WTC11 (cell line): Measurements from ENCODE around the gene ASCL3. TPM values are rescaled to one million over a fixed set of nuclear protein-coding genes. Genes with fewer than 3 reads are reported as not detected.

Experiments used
- ATAC-seq: fragments of 200-7000 bp; cut with Tn5 transposase; 2 replicates; pipeline ENCODE4 v1.10.0; 2021; ENCODE audit warnings: mild to moderate bottlenecking, moderate library complexity
- CTCF ChIA-PET: fragments of 300-600 bp; sonication (Branson Sonifier 250); formaldehyde crosslinking; loops from one replicate; lab custom pipeline; 2021; ENCODE audit warnings: antibody characterized with exemption; lab: Charles Lee
- POLR2A ChIA-PET: fragments of 350-600 bp; sonication (Branson Sonifier 250); formaldehyde crosslinking; loops from one replicate; lab custom pipeline; 2021; ENCODE audit warnings: antibody characterized with exemption; lab: Charles Lee
- DNase-seq: peaks from one replicate; pipeline ENCODE4 v3.0.0; 2021; ENCODE audit warnings: low spot score
- H3K27ac Mint-ChIP-seq: 2 replicates; pipeline ENCODE4 v1.8.0; 2021; ENCODE audit warnings: mixed read lengths
- H3K27me3 Mint-ChIP-seq: 2 replicates; pipeline ENCODE4 v1.8.0; 2021; ENCODE audit warnings: low read depth, mild to moderate bottlenecking, moderate library complexity, mixed read lengths
- H3K36me3 Mint-ChIP-seq: 2 replicates; pipeline ENCODE4 v1.8.0; 2021; ENCODE audit warnings: mixed read lengths
- H3K4me1 Mint-ChIP-seq: 2 replicates; pipeline ENCODE4 v1.8.0; 2022; ENCODE audit warnings: mixed read lengths
- H3K4me3 Mint-ChIP-seq: 2 replicates; pipeline ENCODE4 v1.8.0; 2021; ENCODE audit warnings: mild to moderate bottlenecking, moderate library complexity, mixed read lengths
- H3K9me3 Mint-ChIP-seq: 2 replicates; pipeline ENCODE4 v1.8.0; 2021; ENCODE audit warnings: mixed read lengths
- ATF1 ChIP-seq: sonication (generic); formaldehyde crosslinking; IDR thresholded peaks from 2 replicates; pipeline ENCODE4 v1.8.1; 2023; ENCODE audit warnings: mild to moderate bottlenecking, moderate library complexity, missing genetic modification reagents
- ATF3 ChIP-seq: sonication (generic); formaldehyde crosslinking; conservative IDR thresholded peaks from 2 replicates; pipeline ENCODE4 v1.8.1; 2022; ENCODE audit warnings: mild to moderate bottlenecking, missing genetic modification reagents
- ELF4 ChIP-seq: sonication (generic); formaldehyde crosslinking; IDR thresholded peaks from 2 replicates; pipeline ENCODE4 v1.8.1; 2022; ENCODE audit warnings: low read depth, mild to moderate bottlenecking, moderate library complexity, missing genetic modification reagents
- GABPB1 ChIP-seq: sonication (generic); formaldehyde crosslinking; IDR thresholded peaks from 2 replicates; pipeline ENCODE4 v1.8.1; 2023; ENCODE audit warnings: mild to moderate bottlenecking, missing genetic modification reagents
- GRHL2 ChIP-seq: fragments of 250-450 bp; sonication (Bioruptor Pico); IDR thresholded peaks from 2 replicates; pipeline ENCODE4 v1.8.0; 2022; ENCODE audit warnings: mild to moderate bottlenecking, moderate library complexity; ENCODE audit not compliant: insufficient replicate concordance, severe bottlenecking
- HMGA2 ChIP-seq: fragments of 250-450 bp; sonication (Bioruptor Pico); IDR thresholded peaks from 2 replicates; pipeline ENCODE4 v1.4.0; 2021; ENCODE audit warnings: mild to moderate bottlenecking, moderate library complexity
- MAX ChIP-seq: sonication (generic); formaldehyde crosslinking; IDR thresholded peaks from 2 replicates; pipeline ENCODE4 v1.8.0; 2022; ENCODE audit warnings: mild to moderate bottlenecking, missing genetic modification reagents
- MXD4 ChIP-seq: fragments of 250-450 bp; sonication (Bioruptor Pico); IDR thresholded peaks from 2 replicates; pipeline ENCODE4 v1.8.0; 2021; ENCODE audit warnings: mild to moderate bottlenecking, moderate library complexity, borderline replicate concordance
- MYBL2 ChIP-seq: sonication (generic); formaldehyde crosslinking; IDR thresholded peaks from 2 replicates; pipeline ENCODE4 v1.8.1; 2023; ENCODE audit warnings: mild to moderate bottlenecking, moderate library complexity, missing genetic modification reagents
- NFYB ChIP-seq: sonication (generic); formaldehyde crosslinking; conservative IDR thresholded peaks from 2 replicates; pipeline ENCODE4 v1.8.0; 2022; ENCODE audit warnings: low read depth, missing genetic modification reagents
- NR3C1 ChIP-seq: sonication (generic); formaldehyde crosslinking; conservative IDR thresholded peaks from 2 replicates; pipeline ENCODE4 v1.8.1; 2023; ENCODE audit warnings: low read depth, mild to moderate bottlenecking, missing genetic modification reagents
- SMAD4 ChIP-seq: sonication (generic); formaldehyde crosslinking; IDR thresholded peaks from 2 replicates; pipeline ENCODE4 v1.8.0; 2022; ENCODE audit warnings: mild to moderate bottlenecking, missing genetic modification reagents
- STAT6 ChIP-seq: sonication (generic); formaldehyde crosslinking; conservative IDR thresholded peaks from 2 replicates; pipeline ENCODE4 v1.8.1; 2023; ENCODE audit warnings: mild to moderate bottlenecking, low read depth, missing genetic modification reagents, moderate library complexity
- TEAD4 ChIP-seq: sonication (generic); formaldehyde crosslinking; IDR thresholded peaks from 2 replicates; pipeline ENCODE4 v1.8.0; 2022; ENCODE audit warnings: mild to moderate bottlenecking, missing genetic modification reagents
- TP53 ChIP-seq: sonication (generic); formaldehyde crosslinking; IDR thresholded peaks from 2 replicates; pipeline ENCODE4 v1.8.1; 2023; ENCODE audit warnings: mild to moderate bottlenecking, missing genetic modification reagents
- ZNF219 ChIP-seq: sonication (generic); formaldehyde crosslinking; IDR thresholded peaks from 2 replicates; pipeline ENCODE4 v1.8.0; 2023; ENCODE audit warnings: missing genetic modification reagents, mild to moderate bottlenecking, borderline replicate concordance
- ZNF512 ChIP-seq: sonication (generic); formaldehyde crosslinking; IDR thresholded peaks from 2 replicates; pipeline ENCODE4 v1.8.1; 2022; ENCODE audit warnings: missing genetic modification reagents, borderline replicate concordance
- total RNA-seq: library from RNA; stranded (reverse); gene quantifications from 3 replicates; pipeline ENCODE4 v1.2.3, GENCODE V29; 2021

The ASCL3 gene
- total RNA-seq, 1 experiment from 2014 or later = not detected

- TF ChIP-seq STAT6 (CRISPR knock-in tag) (no peak), GABPB1 (CRISPR knock-in tag) (no peak), SMAD4 (CRISPR knock-in tag) (no peak), MAX (CRISPR knock-in tag) (no peak), ATF1 (CRISPR knock-in tag) (no peak)
- TF ChIP-seq, all 79 proteins: peak for 0
These were observed 4.6 kb upstream of the ASCL3 start (continued) for GRCh38 chr11:8947230-8947943.

GRCh38 chr11:8941341-8942103 lies 1.3 kb downstream of the ASCL3 start:
- no peaks in the 10 kb centered on the region for H3K27me3 Mint-ChIP-seq
- no peak overlapping the region for H3K4me3 Mint-ChIP-seq
- ATAC-seq = no peak
- no peak for TF ChIP-seq ATF3 (CRISPR knock-in tag)
- no peak for TF ChIP-seq ELF4 (CRISPR knock-in tag)
- TF ChIP-seq ZNF219 (CRISPR knock-in tag) = no peak
- no peak for TF ChIP-seq NFYB (CRISPR knock-in tag)
- TF ChIP-seq ZNF512 (CRISPR knock-in tag) = no peak
- TF ChIP-seq NR3C1 = no peak
- TF ChIP-seq HMGA2 (CRISPR knock-in tag) = no peak
- no peak for TF ChIP-seq GRHL2 (CRISPR knock-in tag)
- no peak for TF ChIP-seq TP53
- no peak for TF ChIP-seq MYBL2 (CRISPR knock-in tag)
- no peak for TF ChIP-seq MXD4 (CRISPR knock-in tag)
- no peak for TF ChIP-seq TEAD4 (CRISPR knock-in tag)
- ChIA-PET CTCF (interaction anchor here (0.8 to 1.4 kb wide), 4 partner anchors 8 to 27 kb away, joined by 3 to 6 read pairs (median 4); partner anchors contain the start of gene C11orf16), POLR2A (interaction anchor here (0.5 kb wide), 1 partner anchor 38 kb away, joined by 7 read pairs; no protein-coding TSS in a partner anchor)
- no peaks in the 10 kb centered on the region for H3K4me1 Mint-ChIP-seq
- H3K27ac Mint-ChIP-seq = no peak overlapping the region
- no peaks in the 10 kb centered on the region for H3K36me3 Mint-ChIP-seq
- no peak for DNase-seq
- H3K9me3 Mint-ChIP-seq = peaks cover 11% of the 10 kb centered on the region

- Mint-ChIP-seq H3K27ac (no peak overlapping the region), H3K4me3 (no peak overlapping the region), H3K36me3 (no peaks in the 10 kb centered on the region), H3K9me3 (no peaks in the 10 kb centered on the region), H3K4me1 (peaks cover 18% of the 10 kb centered on the region), H3K27me3 (no peaks in the 10 kb centered on the region)
- ATAC-seq (no peak), DNase-seq (no peak)
- POLR2A ChIA-PET = no interaction called here
- CTCF ChIA-PET = interaction anchor here (2.0 to 2.5 kb wide), 2 partner anchors 22 to 200 kb away, joined by 7 read pairs; no protein-coding TSS in a partner anchor
- TF ChIP-seq ATF3 (CRISPR knock-in tag) = no peak
These were observed 5.2 kb downstream of the ASCL3 start for GRCh38 chr11:8937659-8938058.
